Liver (tissue), 3 donors: ENCODE measurements around the gene UMPS.

Experiments
- EGR1 ChIP-seq, 2 donors: IDR thresholded peaks; 2 replicates each; pipeline ENCODE4 v1.6.1; 2016 to 2018; ENCODE audit warnings: antibody characterized with exemption in 2 of 2, low read depth in 2 of 2
- FOXA1 ChIP-seq: IDR thresholded peaks from 2 replicates; pipeline ENCODE4 v1.6.1; 2016; ENCODE audit warnings: antibody characterized with exemption
- JUND ChIP-seq, 2 donors: IDR thresholded peaks; 2 replicates each; pipeline ENCODE4 v1.6.1; 2016; ENCODE audit warnings: antibody characterized with exemption in 2 of 2
- RAD21 ChIP-seq, 2 donors: IDR thresholded peaks; 2 replicates each; pipeline ENCODE4 v1.6.1; 2016; ENCODE audit warnings: antibody characterized with exemption in 2 of 2, mild to moderate bottlenecking in 2 of 2
- RXRA ChIP-seq, 2 donors: IDR thresholded peaks; 2 replicates each; pipeline ENCODE4 v1.6.1; 2017 to 2018; ENCODE audit warnings: antibody characterized with exemption in 2 of 2, mild to moderate bottlenecking in 1 of 2
- SP1 ChIP-seq: IDR thresholded peaks from 2 replicates; pipeline ENCODE4 v1.6.1; 2018; ENCODE audit warnings: antibody characterized with exemption, mild to moderate bottlenecking
- TAF1 ChIP-seq: conservative IDR thresholded peaks from 2 replicates; pipeline ENCODE4 v1.6.1; 2016; ENCODE audit warnings: antibody characterized with exemption, mild to moderate bottlenecking
- YY1 ChIP-seq: IDR thresholded peaks from 2 replicates; pipeline ENCODE4 v1.6.1; 2016; ENCODE audit warnings: antibody characterized with exemption, mild to moderate bottlenecking
- TF ChIP-seq, protein P1 (sequence below): fragments of 150-350 bp; IDR thresholded peaks from 2 replicates; pipeline ENCODE4 v1.5.1; 2017; ENCODE audit warnings: improper control_type of control experiment, low read depth, low read length; ENCODE audit not compliant: missing input control
- TF ChIP-seq, protein P2 (sequence below): IDR thresholded peaks from 2 replicates; pipeline ENCODE4 v1.6.1; 2016; ENCODE audit warnings: antibody characterized with exemption, mild to moderate bottlenecking
- TF ChIP-seq, protein P3 (sequence below): IDR thresholded peaks from 2 replicates; pipeline ENCODE4 v1.6.1; 2016; ENCODE audit warnings: antibody characterized with exemption
- TF ChIP-seq, protein P4 (sequence below): IDR thresholded peaks from 2 replicates; pipeline ENCODE4 v1.6.1; 2016; ENCODE audit warnings: antibody characterized with exemption
- TF ChIP-seq, protein P5 (sequence below): IDR thresholded peaks from 2 replicates; pipeline ENCODE4 v1.6.1; 2016; ENCODE audit warnings: antibody characterized with exemption
- donor health status: healthy.
- donor health status: healthy.

DNA sequence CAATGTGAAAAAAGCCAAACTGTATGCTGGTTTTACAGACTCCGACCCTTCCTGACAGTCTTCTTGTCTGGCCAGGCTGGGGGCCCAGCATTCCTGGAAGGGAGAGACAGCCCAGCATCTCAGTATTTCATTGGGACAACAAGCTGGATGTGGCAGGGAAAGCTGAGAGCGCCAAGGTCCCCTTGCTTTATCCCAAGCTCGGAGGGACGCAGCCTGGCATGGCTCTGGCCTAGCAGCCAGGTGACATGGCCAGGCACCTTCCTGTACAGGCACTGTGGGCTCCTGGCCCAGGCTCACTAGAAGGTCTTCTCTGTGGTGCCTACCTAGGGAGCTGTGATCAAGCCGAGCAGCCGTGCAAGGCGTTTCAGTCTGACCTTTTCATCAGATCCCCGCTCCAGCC is 33.0 kb downstream of the UMPS start:
- TF ChIP-seq RXRA (IDR thresholded peaks at IDR 0.05) (no peak), TAF1 (no peak), SP1 (no peak), RAD21 (IDR thresholded peaks at IDR 0.05) (no peak), JUND (IDR thresholded peaks at IDR 0.05) (no peak), FOXA1 (no peak), EGR1 (IDR thresholded peaks at IDR 0.05; ENCODE audit: low read depth in 2 of 2) (no peak), YY1 (no peak)
- TF ChIP-seq, protein P1, sequence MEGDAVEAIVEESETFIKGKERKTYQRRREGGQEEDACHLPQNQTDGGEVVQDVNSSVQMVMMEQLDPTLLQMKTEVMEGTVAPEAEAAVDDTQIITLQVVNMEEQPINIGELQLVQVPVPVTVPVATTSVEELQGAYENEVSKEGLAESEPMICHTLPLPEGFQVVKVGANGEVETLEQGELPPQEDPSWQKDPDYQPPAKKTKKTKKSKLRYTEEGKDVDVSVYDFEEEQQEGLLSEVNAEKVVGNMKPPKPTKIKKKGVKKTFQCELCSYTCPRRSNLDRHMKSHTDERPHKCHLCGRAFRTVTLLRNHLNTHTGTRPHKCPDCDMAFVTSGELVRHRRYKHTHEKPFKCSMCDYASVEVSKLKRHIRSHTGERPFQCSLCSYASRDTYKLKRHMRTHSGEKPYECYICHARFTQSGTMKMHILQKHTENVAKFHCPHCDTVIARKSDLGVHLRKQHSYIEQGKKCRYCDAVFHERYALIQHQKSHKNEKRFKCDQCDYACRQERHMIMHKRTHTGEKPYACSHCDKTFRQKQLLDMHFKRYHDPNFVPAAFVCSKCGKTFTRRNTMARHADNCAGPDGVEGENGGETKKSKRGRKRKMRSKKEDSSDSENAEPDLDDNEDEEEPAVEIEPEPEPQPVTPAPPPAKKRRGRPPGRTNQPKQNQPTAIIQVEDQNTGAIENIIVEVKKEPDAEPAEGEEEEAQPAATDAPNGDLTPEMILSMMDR, result no peak
- TF ChIP-seq, protein P2, sequence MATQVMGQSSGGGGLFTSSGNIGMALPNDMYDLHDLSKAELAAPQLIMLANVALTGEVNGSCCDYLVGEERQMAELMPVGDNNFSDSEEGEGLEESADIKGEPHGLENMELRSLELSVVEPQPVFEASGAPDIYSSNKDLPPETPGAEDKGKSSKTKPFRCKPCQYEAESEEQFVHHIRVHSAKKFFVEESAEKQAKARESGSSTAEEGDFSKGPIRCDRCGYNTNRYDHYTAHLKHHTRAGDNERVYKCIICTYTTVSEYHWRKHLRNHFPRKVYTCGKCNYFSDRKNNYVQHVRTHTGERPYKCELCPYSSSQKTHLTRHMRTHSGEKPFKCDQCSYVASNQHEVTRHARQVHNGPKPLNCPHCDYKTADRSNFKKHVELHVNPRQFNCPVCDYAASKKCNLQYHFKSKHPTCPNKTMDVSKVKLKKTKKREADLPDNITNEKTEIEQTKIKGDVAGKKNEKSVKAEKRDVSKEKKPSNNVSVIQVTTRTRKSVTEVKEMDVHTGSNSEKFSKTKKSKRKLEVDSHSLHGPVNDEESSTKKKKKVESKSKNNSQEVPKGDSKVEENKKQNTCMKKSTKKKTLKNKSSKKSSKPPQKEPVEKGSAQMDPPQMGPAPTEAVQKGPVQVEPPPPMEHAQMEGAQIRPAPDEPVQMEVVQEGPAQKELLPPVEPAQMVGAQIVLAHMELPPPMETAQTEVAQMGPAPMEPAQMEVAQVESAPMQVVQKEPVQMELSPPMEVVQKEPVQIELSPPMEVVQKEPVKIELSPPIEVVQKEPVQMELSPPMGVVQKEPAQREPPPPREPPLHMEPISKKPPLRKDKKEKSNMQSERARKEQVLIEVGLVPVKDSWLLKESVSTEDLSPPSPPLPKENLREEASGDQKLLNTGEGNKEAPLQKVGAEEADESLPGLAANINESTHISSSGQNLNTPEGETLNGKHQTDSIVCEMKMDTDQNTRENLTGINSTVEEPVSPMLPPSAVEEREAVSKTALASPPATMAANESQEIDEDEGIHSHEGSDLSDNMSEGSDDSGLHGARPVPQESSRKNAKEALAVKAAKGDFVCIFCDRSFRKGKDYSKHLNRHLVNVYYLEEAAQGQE, result no peak
- TF ChIP-seq, protein P3, sequence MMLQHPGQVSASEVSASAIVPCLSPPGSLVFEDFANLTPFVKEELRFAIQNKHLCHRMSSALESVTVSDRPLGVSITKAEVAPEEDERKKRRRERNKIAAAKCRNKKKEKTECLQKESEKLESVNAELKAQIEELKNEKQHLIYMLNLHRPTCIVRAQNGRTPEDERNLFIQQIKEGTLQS, result no peak
- TF ChIP-seq, protein P4, sequence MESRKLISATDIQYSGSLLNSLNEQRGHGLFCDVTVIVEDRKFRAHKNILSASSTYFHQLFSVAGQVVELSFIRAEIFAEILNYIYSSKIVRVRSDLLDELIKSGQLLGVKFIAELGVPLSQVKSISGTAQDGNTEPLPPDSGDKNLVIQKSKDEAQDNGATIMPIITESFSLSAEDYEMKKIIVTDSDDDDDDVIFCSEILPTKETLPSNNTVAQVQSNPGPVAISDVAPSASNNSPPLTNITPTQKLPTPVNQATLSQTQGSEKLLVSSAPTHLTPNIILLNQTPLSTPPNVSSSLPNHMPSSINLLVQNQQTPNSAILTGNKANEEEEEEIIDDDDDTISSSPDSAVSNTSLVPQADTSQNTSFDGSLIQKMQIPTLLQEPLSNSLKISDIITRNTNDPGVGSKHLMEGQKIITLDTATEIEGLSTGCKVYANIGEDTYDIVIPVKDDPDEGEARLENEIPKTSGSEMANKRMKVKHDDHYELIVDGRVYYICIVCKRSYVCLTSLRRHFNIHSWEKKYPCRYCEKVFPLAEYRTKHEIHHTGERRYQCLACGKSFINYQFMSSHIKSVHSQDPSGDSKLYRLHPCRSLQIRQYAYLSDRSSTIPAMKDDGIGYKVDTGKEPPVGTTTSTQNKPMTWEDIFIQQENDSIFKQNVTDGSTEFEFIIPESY, result no peak
- TF ChIP-seq, protein P5, sequence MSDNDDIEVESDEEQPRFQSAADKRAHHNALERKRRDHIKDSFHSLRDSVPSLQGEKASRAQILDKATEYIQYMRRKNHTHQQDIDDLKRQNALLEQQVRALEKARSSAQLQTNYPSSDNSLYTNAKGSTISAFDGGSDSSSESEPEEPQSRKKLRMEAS, result no peak
